HCEC 1CT (cell line): Measurements from ENCODE around the gene FAM25A.
A peak's percentile ranks its signal among the peaks of the same experiment; 100 is the strongest.
"Not testable (repeated sequence)": the region's sequence is repeated elsewhere in the genome, so short reads cannot be mapped to it uniquely, and the experiment has no call there.

Experiments used
- DNase-seq: peaks from one replicate; pipeline ENCODE4 v3.0.0-alpha.2; 2017

FAM25A gene

GRCh38 chr10:87020056-87020455 is at the start of gene FAM25A:
Gene FAM25A, plus strand, starts transcription at chr10:87020294. Its CDS starts 31 bp downstream, at chr10:87020325.
- not testable (repeated sequence) for DNase-seq

- DNase-seq, result no peak
These were observed 49.2 kb upstream of the FAM25A start for GRCh38 chr10:86970982-86971231.

GRCh38 chr10:86971232-86971991 is 48.7 kb upstream of the FAM25A start:
- peak; percentile 76 for DNase-seq

- no peak for DNase-seq
These were observed 47.3 kb upstream of the FAM25A start for GRCh38 chr10:86972613-86973380.

- DNase-seq, result no peak
These were observed 45.6 kb upstream of the FAM25A start for GRCh38 chr10:86974484-86974883.

GRCh38 chr10:86976362-86977056 is 43.6 kb upstream of the FAM25A start:
- no peak for DNase-seq

- DNase-seq, result not testable (repeated sequence)
These were observed 41.6 kb upstream of the FAM25A start for GRCh38 chr10:86978457-86978856.

GRCh38 chr10:86979296-86979818 is 40.7 kb upstream of the FAM25A start:
- no peak for DNase-seq

- DNase-seq, result no peak
These were observed 40.1 kb upstream of the FAM25A start for GRCh38 chr10:86979977-86980448.

GRCh38 chr10:86981020-86981419 is 39.1 kb upstream of the FAM25A start:
- DNase-seq, result not testable (repeated sequence)

GRCh38 chr10:86981716-86982115 is 38.4 kb upstream of the FAM25A start:
- DNase-seq, result no peak

- not testable (repeated sequence) for DNase-seq
These were observed 35.6 kb upstream of the FAM25A start for GRCh38 chr10:86984498-86984897.

GRCh38 chr10:86988520-86988919 is 31.6 kb upstream of the FAM25A start:
- no peak for DNase-seq

GRCh38 chr10:86991362-86991761 is 28.7 kb upstream of the FAM25A start:
- DNase-seq, result not testable (repeated sequence)

GRCh38 chr10:86992456-86992855 is 27.6 kb upstream of the FAM25A start:
- no peak for DNase-seq

GRCh38 chr10:86992929-86993328 is 27.2 kb upstream of the FAM25A start:
- DNase-seq, result no peak

GRCh38 chr10:86999802-87000403 is 20.2 kb upstream of the FAM25A start:
- not testable (repeated sequence) for DNase-seq

- DNase-seq, result peak; percentile 71
These were observed 19.6 kb upstream of the FAM25A start for GRCh38 chr10:87000491-87000890.

GRCh38 chr10:87007124-87007523 is 13.0 kb upstream of the FAM25A start:
- not testable (repeated sequence) for DNase-seq

- not testable (repeated sequence) for DNase-seq
These were observed 12.4 kb upstream of the FAM25A start for GRCh38 chr10:87007674-87008073.

- not testable (repeated sequence) for DNase-seq
These were observed 11.8 kb upstream of the FAM25A start for GRCh38 chr10:87008303-87008702.

- not testable (repeated sequence) for DNase-seq
These were observed 10.9 kb upstream of the FAM25A start for GRCh38 chr10:87009134-87009696.
